ENCODE data around the gene NOL3. TPM values are rescaled to one million over a fixed set of nuclear protein-coding genes. Genes with fewer than 3 reads are reported as not detected.

NOL3 gene
- total and polyA plus RNA-seq, 2 of the 13 experiments (the other 11 are each of a cell fraction or from before 2014, with no cell fraction given) = 5.7 to 20.5 TPM

DNA sequence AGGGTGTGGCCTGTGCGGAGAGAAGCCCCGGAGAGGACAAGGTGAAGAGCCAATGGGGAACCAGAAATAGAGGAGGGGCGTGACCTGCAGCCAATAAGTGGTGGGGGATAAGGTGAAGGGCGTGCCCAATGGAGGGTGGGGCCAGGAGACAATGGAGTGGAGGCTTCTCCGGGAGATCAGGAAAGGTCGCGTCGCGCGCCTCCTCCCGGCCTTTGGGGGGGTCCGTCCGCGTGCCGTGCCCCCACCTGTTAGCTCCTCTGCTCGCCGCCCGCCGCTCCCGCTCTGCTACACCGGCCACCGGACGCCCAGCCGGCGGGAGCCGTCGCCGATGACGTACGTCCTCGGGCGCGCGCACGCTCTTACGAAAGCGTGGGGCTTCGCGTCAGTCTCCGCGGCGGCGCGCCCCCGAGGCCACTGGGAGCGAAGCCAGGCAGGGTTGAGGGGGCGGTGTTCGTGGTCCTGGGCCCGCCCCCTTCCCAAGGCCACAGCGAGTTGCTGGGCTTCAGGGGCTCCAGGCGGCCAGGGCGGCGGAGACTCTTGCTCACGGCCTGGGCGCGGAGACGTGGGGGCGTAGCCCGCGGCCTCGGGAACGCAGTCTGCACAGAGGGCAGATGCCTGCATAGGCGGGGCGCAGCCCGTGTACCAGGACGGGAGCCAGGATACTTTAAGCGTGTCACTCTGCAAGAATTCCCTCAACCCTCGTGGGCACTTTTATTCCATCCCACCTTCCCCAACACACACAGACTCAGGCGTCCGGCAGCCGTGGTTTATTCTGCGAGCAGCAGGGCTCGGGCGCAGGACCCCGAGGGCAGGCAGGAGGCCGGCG, 13.5 kb downstream of the NOL3 start, which contains the start of gene MATCAP1 (continued):
- TF ChIP-seq, protein P1, sequence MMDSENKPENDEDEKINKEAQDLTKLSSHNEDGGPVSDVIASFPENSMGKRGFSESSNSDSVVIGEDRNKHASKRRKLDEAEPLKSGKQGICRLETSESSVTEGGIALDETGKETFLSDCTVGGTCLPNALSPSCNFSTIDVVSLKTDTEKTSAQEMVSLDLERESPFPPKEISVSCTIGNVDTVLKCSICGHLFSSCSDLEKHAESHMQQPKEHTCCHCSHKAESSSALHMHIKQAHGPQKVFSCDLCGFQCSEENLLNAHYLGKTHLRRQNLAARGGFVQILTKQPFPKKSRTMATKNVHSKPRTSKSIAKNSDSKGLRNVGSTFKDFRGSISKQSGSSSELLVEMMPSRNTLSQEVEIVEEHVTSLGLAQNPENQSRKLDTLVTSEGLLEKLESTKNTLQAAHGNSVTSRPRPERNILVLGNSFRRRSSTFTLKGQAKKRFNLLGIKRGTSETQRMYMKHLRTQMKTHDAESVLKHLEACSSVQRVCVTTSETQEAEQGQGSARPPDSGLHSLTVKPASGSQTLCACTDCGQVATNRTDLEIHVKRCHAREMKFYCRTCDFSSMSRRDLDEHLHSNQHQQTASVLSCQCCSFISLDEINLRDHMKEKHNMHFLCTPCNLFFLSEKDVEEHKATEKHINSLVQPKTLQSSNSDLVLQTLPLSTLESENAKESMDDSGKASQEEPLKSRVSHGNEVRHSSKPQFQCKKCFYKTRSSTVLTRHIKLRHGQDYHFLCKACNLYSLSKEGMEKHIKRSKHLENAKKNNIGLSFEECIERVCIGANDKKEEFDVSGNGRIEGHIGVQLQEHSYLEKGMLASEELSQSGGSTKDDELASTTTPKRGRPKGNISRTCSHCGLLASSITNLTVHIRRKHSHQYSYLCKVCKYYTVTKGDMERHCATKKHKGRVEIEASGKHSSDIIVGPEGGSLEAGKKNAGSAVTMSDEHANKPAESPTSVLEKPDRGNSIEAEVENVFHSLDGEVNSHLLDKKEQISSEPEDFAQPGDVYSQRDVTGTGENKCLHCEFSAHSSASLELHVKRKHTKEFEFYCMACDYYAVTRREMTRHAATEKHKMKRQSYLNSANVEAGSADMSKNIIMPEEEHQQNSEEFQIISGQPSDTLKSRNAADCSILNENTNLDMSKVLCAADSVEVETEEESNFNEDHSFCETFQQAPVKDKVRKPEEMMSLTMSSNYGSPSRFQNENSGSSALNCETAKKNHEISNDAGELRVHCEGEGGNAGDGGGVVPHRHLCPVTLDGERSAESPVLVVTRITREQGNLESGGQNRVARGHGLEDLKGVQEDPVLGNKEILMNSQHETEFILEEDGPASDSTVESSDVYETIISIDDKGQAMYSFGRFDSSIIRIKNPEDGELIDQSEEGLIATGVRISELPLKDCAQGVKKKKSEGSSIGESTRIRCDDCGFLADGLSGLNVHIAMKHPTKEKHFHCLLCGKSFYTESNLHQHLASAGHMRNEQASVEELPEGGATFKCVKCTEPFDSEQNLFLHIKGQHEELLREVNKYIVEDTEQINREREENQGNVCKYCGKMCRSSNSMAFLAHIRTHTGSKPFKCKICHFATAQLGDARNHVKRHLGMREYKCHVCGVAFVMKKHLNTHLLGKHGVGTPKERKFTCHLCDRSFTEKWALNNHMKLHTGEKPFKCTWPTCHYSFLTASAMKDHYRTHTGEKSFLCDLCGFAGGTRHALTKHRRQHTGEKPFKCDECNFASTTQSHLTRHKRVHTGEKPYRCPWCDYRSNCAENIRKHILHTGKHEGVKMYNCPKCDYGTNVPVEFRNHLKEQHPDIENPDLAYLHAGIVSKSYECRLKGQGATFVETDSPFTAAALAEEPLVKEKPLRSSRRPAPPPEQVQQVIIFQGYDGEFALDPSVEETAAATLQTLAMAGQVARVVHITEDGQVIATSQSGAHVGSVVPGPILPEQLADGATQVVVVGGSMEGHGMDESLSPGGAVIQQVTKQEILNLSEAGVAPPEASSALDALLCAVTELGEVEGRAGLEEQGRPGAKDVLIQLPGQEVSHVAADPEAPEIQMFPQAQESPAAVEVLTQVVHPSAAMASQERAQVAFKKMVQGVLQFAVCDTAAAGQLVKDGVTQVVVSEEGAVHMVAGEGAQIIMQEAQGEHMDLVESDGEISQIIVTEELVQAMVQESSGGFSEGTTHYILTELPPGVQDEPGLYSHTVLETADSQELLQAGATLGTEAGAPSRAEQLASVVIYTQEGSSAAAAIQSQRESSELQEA (CRISPR knock-in tag; IDR thresholded peaks at IDR 0.05; ENCODE audit: not compliant biosample characterization) = peak; percentile 92
- no peak for TF ChIP-seq ZNF550 (CRISPR knock-in tag; IDR thresholded peaks at IDR 0.05; ENCODE audit: borderline replicate concordance)
- TF ChIP-seq, protein P2, sequence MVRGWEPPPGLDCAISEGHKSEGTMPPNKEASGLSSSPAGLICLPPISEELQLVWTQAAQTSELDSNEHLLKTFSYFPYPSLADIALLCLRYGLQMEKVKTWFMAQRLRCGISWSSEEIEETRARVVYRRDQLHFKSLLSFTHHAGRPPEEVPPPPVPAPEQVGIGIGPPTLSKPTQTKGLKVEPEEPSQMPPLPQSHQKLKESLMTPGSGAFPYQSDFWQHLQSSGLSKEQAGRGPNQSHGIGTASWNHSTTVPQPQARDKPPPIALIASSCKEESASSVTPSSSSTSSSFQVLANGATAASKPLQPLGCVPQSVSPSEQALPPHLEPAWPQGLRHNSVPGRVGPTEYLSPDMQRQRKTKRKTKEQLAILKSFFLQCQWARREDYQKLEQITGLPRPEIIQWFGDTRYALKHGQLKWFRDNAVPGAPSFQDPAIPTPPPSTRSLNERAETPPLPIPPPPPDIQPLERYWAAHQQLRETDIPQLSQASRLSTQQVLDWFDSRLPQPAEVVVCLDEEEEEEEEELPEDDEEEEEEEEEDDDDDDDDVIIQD (CRISPR knock-in tag; IDR thresholded peaks at IDR 0.05; ENCODE audit: low read depth) = peak; percentile 49; the same call in 1 of the 2 replicates
- TF ChIP-seq ZBTB21 (CRISPR knock-in tag; IDR thresholded peaks at IDR 0.05) = peak; percentile 90
- TF ChIP-seq GLI4 (CRISPR knock-in tag; IDR thresholded peaks at IDR 0.05; ENCODE audit: borderline replicate concordance) = peak; percentile 79; the same call in 1 of the 2 replicates
- TF ChIP-seq SRY (CRISPR knock-in tag; IDR thresholded peaks at IDR 0.05) = peak; percentile 45; the same call in 1 of the 2 replicates
- TF ChIP-seq KAT8 (CRISPR knock-in tag; IDR thresholded peaks at IDR 0.05) = peak; percentile 91
- TF ChIP-seq, protein P3, sequence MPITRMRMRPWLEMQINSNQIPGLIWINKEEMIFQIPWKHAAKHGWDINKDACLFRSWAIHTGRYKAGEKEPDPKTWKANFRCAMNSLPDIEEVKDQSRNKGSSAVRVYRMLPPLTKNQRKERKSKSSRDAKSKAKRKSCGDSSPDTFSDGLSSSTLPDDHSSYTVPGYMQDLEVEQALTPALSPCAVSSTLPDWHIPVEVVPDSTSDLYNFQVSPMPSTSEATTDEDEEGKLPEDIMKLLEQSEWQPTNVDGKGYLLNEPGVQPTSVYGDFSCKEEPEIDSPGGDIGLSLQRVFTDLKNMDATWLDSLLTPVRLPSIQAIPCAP (CRISPR knock-in tag; IDR thresholded peaks at IDR 0.05; ENCODE audit: low read depth) = no peak
- no peak for TF ChIP-seq U2AF2 (IDR thresholded peaks at IDR 0.05; ENCODE audit: low read depth, low read length)
- TF ChIP-seq, protein P4, sequence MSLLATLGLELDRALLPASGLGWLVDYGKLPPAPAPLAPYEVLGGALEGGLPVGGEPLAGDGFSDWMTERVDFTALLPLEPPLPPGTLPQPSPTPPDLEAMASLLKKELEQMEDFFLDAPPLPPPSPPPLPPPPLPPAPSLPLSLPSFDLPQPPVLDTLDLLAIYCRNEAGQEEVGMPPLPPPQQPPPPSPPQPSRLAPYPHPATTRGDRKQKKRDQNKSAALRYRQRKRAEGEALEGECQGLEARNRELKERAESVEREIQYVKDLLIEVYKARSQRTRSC (CRISPR knock-in tag; IDR thresholded peaks at IDR 0.05; ENCODE audit: low read depth) = peak; percentile 69; the same call in 1 of the 2 replicates
- TF ChIP-seq, protein P5, sequence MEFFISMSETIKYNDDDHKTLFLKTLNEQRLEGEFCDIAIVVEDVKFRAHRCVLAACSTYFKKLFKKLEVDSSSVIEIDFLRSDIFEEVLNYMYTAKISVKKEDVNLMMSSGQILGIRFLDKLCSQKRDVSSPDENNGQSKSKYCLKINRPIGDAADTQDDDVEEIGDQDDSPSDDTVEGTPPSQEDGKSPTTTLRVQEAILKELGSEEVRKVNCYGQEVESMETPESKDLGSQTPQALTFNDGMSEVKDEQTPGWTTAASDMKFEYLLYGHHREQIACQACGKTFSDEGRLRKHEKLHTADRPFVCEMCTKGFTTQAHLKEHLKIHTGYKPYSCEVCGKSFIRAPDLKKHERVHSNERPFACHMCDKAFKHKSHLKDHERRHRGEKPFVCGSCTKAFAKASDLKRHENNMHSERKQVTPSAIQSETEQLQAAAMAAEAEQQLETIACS (CRISPR knock-in tag; IDR thresholded peaks at IDR 0.05) = peak; percentile 100
- TF ChIP-seq ZNF777 (CRISPR knock-in tag; IDR thresholded peaks at IDR 0.05) = peak; percentile 90; the same call in 1 of the 2 replicates
- TF ChIP-seq ZNF879 (CRISPR knock-in tag; IDR thresholded peaks at IDR 0.05) = no peak
- TF ChIP-seq, protein P6, sequence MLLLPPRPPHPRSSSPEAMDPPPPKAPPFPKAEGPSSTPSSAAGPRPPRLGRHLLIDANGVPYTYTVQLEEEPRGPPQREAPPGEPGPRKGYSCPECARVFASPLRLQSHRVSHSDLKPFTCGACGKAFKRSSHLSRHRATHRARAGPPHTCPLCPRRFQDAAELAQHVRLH (CRISPR knock-in tag; IDR thresholded peaks at IDR 0.05; ENCODE audit: borderline replicate concordance, low read depth) = peak; percentile 71
- TF ChIP-seq NR3C1 (CRISPR knock-in tag; IDR thresholded peaks at IDR 0.05) = no peak
- TF ChIP-seq ZNF251 (CRISPR knock-in tag; IDR thresholded peaks at IDR 0.05) = no peak
